MCF 10A (cell line): Measurements from ENCODE around the gene ZCCHC24. TPM values are rescaled to one million over a fixed set of nuclear protein-coding genes. Genes with fewer than 3 reads are reported as not detected.

Experiments
- BruUV-seq: library from RNA; stranded (reverse); fragments of 400-500 nt; replicated peaks from 2 replicates; lab custom pipeline; 2021; lab: Mats Ljungman, UMichigan
- CTCF ChIA-PET: fragments of 300-600 bp; sonication (Branson Sonifier 250); formaldehyde crosslinking; extraction: SDS; loops from one replicate; lab custom pipeline; 2021; ENCODE audit warnings: antibody characterized with exemption, inconsistent platforms; lab: Yijun Ruan, JAX
- POLR2A ChIA-PET: fragments of 300-600, 350-650 bp; sonication (Branson Sonifier 250); formaldehyde crosslinking; extraction: SDS; loops from one replicate; lab custom pipeline; 2020; ENCODE audit warnings: antibody characterized with exemption, inconsistent platforms; lab: Yijun Ruan, JAX
- DNase-seq: peaks from one replicate; pipeline ENCODE4 v3.0.0-alpha.2; 2018; ENCODE audit not compliant: unreplicated experiment
- H3K27ac Mint-ChIP-seq: one replicate; pipeline ENCODE4 v1.8.0; 2022; ENCODE audit warnings: mild to moderate bottlenecking, low read depth, mixed read lengths; ENCODE audit not compliant: unreplicated experiment
- H3K27me3 Mint-ChIP-seq: one replicate; pipeline ENCODE4 v1.8.0; 2022; ENCODE audit warnings: mixed read lengths; ENCODE audit not compliant: insufficient read depth, unreplicated experiment
- H3K36me3 Mint-ChIP-seq: one replicate; pipeline ENCODE4 v1.8.0; 2022; ENCODE audit warnings: mild to moderate bottlenecking, moderate library complexity, mixed read lengths; ENCODE audit not compliant: insufficient read depth, unreplicated experiment
- H3K4me1 Mint-ChIP-seq: one replicate; pipeline ENCODE4 v1.8.0; 2022; ENCODE audit warnings: mixed read lengths; ENCODE audit not compliant: insufficient read depth, unreplicated experiment
- H3K4me3 Mint-ChIP-seq: one replicate; pipeline ENCODE4 v1.8.0; 2022; ENCODE audit warnings: mild to moderate bottlenecking, moderate library complexity, mixed read lengths; ENCODE audit not compliant: unreplicated experiment
- H3K9me3 Mint-ChIP-seq: one replicate; pipeline ENCODE4 v1.8.0; 2022; ENCODE audit warnings: mixed read lengths; ENCODE audit not compliant: unreplicated experiment
- intact Hi-C: fragments of 100-400 bp; cut with micrococcal nuclease; formaldehyde crosslinking; loops from 2 replicates; pipeline ENCODE4 v1.14.1; 2022
- total RNA-seq: library from RNA; stranded (reverse); gene quantifications from 2 replicates; pipeline ENCODE4 v1.2.3, GENCODE V29; 2022
- TF ChIP-seq, protein P1 (sequence below): fragments of 200-600 bp; IDR thresholded peaks from one replicate; pipeline ENCODE4 v1.8.0; 2022; ENCODE audit warnings: antibody characterized with exemption, mild to moderate bottlenecking; ENCODE audit not compliant: unreplicated experiment

ZCCHC24 gene
- total RNA-seq, 1 experiment from 2014 or later: 2.8 TPM

DNA sequence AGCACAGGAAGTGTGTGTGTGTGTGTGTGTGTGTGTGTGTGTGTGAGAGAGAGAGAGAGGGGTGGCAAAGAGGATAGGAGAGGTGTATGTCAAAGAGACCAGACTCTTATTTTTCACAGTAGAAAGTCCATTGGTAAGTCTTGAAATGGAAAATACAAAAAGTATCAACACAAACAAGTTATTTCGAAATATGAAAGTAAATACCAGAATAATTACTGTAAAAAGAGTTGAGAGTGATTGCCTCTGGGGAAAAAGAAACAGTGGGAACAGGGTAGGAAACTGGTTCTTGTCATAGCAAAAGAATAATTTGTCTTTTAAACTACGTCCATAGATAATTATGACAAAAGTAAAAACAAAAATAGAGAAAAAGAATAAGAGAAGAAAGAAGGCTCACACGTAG, 37.9 kb upstream of the ZCCHC24 start:
- H3K9me3 Mint-ChIP-seq: no peaks in the 10 kb centered on the region
- H3K27me3 Mint-ChIP-seq: no peaks in the 10 kb centered on the region
- intact Hi-C loops: no loop called here
- H3K36me3 Mint-ChIP-seq: no peaks in the 10 kb centered on the region
- no TSS peak for BruUV-seq
- peaks cover 7% of the 10 kb centered on the region for H3K4me1 Mint-ChIP-seq
- ChIA-PET POLR2A (no interaction called here), CTCF (no interaction called here)
- H3K4me3 Mint-ChIP-seq: no peak overlapping the region
- TF ChIP-seq, protein P1, sequence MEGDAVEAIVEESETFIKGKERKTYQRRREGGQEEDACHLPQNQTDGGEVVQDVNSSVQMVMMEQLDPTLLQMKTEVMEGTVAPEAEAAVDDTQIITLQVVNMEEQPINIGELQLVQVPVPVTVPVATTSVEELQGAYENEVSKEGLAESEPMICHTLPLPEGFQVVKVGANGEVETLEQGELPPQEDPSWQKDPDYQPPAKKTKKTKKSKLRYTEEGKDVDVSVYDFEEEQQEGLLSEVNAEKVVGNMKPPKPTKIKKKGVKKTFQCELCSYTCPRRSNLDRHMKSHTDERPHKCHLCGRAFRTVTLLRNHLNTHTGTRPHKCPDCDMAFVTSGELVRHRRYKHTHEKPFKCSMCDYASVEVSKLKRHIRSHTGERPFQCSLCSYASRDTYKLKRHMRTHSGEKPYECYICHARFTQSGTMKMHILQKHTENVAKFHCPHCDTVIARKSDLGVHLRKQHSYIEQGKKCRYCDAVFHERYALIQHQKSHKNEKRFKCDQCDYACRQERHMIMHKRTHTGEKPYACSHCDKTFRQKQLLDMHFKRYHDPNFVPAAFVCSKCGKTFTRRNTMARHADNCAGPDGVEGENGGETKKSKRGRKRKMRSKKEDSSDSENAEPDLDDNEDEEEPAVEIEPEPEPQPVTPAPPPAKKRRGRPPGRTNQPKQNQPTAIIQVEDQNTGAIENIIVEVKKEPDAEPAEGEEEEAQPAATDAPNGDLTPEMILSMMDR: no peak
- H3K27ac Mint-ChIP-seq: no peak overlapping the region
- DNase-seq: no peak

GRCh38 chr10:79482741-79483140, 37.3 kb upstream of the ZCCHC24 start:
- ChIA-PET CTCF (interaction anchor here (0.6 to 0.7 kb wide), 2 partner anchors 11 to 135 kb away, joined by 3 to 4 read pairs; no protein-coding TSS in a partner anchor), POLR2A (no interaction called here)
- no TSS peak for BruUV-seq
- TF ChIP-seq, protein P1: no peak
- Mint-ChIP-seq H3K36me3 (no peaks in the 10 kb centered on the region), H3K9me3 (no peaks in the 10 kb centered on the region), H3K27me3 (no peaks in the 10 kb centered on the region), H3K4me3 (no peak overlapping the region), H3K4me1 (peaks cover 1% of the 10 kb centered on the region), H3K27ac (no peak overlapping the region)
- DNase-seq: no peak
- intact Hi-C loops: no loop called here

- H3K27ac Mint-ChIP-seq: no peak overlapping the region
- H3K36me3 Mint-ChIP-seq: no peaks in the 10 kb centered on the region
- no peak overlapping the region for H3K4me3 Mint-ChIP-seq
- H3K27me3 Mint-ChIP-seq: peaks cover 4% of the 10 kb centered on the region
- CTCF ChIA-PET: interaction anchor here (0.6 to 0.7 kb wide), 2 partner anchors 11 to 135 kb away, joined by 3 to 4 read pairs; no protein-coding TSS in a partner anchor
- BruUV-seq: no TSS peak
- TF ChIP-seq, protein P1: no peak
- no peak for DNase-seq
- no peaks in the 10 kb centered on the region for H3K4me1 Mint-ChIP-seq
- intact Hi-C loops: no loop called here
- H3K9me3 Mint-ChIP-seq: no peaks in the 10 kb centered on the region
- POLR2A ChIA-PET: no interaction called here
Measured at GRCh38 chr10:79482304-79482703, 36.9 kb upstream of the ZCCHC24 start.

DNA sequence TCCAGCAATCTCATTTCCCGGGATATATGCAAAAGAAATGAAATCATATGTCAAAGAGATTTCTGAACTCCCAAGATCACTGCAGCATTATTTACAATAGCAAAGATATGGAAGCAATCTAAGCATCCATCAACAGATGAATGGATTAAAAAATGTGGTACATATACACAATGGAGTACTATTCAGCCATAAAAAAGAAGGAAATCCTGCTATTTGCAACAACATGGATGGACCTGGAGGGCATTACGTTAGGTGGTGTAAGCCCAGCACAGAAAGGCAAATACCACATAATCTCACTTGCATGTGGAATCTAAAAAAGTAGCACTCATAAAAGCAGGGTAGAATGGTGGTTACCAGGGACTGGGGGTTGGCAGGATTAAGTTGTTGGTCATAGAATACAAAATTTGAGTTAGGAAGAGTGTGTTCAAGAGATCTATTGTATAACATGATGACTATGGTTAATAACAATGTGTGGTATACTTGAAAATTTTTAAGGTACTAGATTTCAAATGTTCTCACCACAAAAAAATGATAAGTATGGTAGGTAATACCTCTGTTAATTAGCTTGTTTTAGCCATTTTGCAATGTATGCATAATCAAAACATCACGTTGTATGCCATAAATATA, 34.0 kb upstream of the ZCCHC24 start:
- no peaks in the 10 kb centered on the region for H3K36me3 Mint-ChIP-seq
- CTCF ChIA-PET: no interaction called here

More for the DNA sequence above, 34.0 kb upstream of the ZCCHC24 start:
- TF ChIP-seq, protein P1: no peak
- Mint-ChIP-seq H3K27me3 (peaks cover 33% of the 10 kb centered on the region), H3K4me1 (no peaks in the 10 kb centered on the region), H3K4me3 (no peak overlapping the region), H3K9me3 (no peaks in the 10 kb centered on the region), H3K27ac (no peak overlapping the region)
- no TSS peak for BruUV-seq
- POLR2A ChIA-PET: interaction anchor here (1.0 kb wide), 1 partner anchor 131 kb away, joined by 4 read pairs; no protein-coding TSS in a partner anchor
- no peak for DNase-seq
- intact Hi-C loops: no loop called here
